Brain microvascular endothelial cell (primary cell): ENCODE measurements around the gene CACNA1D.
A peak's percentile ranks its signal among the peaks of the same experiment; 100 is the strongest.

Experiments used
- DNase-seq: peaks from one replicate; pipeline ENCODE4 v3.0.0-alpha.2; 2020
- H3K27ac ChIP-seq: fragments of 250-450 bp; sonication (Bioruptor Pico); 2 replicates; pipeline ENCODE4 v1.5.1; 2020; ENCODE audit warnings: mild to moderate bottlenecking, moderate library complexity
- H3K27me3 ChIP-seq: fragments of 250-450 bp; sonication (Bioruptor Pico); replicated peaks from 2 replicates; pipeline ENCODE4 v1.5.1; 2020; ENCODE audit warnings: mild to moderate bottlenecking
- H3K36me3 ChIP-seq: fragments of 250-450 bp; sonication (Bioruptor Pico); replicated peaks from 2 replicates; pipeline ENCODE4 v1.5.1; 2020; ENCODE audit warnings: mild to moderate bottlenecking
- H3K4me3 ChIP-seq: 2 replicates; pipeline ENCODE4 v1.5.1; 2011; ENCODE audit warnings: low read depth, mild to moderate bottlenecking, control low read depth, low read length, moderate library complexity
- in situ Hi-C: cut with HindIII; loops from 2 replicates; pipeline ENCODE4 v1.10.0; 2017; ENCODE audit warnings: low sequenced_read_pairs, low pct_ligation_motif_present
- TF ChIP-seq, protein P1 (sequence below): IDR thresholded peaks from 2 replicates; pipeline ENCODE4 v1.5.1; 2011; ENCODE audit warnings: low read depth, mild to moderate bottlenecking, moderate library complexity, low read length, control low read depth, inconsistent platforms; ENCODE audit errors: missing control alignments

Gene CACNA1D

DNA sequence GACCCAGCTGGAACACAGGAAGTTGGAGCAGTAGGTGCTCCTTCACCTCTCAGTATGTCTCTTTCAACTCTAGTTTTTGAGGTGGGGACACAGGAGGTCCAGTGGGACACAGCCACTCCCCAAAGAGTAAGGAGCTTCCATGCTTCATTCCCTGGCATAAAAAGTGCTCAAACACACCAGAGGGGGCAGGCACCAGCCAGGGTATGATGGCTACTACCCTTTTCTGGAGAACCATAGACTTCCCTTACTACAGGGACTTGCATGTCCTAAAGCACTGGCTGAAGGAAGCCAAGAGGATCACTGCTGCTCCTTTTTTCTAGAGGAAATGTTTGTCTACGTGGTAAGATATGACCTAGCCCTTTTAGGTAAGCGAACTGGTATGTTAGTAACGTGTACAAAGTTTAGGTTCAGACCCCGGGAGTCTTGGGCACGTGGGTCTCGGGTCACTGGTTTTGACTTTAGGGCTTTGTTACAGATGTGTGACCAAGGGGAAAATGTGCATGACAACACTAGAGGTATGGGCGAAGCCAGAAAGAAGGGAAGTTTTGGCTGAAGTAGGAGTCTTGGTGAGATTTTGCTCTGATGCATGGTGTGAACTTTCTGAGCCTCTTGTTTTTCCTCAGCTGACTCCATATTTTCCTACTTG, 363.8 kb downstream of the CACNA1D start:
- DNase-seq: no peak
- H3K27ac ChIP-seq: no peak overlapping the region
- no peaks in the 10 kb centered on the region for H3K27me3 ChIP-seq
- TF ChIP-seq, protein P1, sequence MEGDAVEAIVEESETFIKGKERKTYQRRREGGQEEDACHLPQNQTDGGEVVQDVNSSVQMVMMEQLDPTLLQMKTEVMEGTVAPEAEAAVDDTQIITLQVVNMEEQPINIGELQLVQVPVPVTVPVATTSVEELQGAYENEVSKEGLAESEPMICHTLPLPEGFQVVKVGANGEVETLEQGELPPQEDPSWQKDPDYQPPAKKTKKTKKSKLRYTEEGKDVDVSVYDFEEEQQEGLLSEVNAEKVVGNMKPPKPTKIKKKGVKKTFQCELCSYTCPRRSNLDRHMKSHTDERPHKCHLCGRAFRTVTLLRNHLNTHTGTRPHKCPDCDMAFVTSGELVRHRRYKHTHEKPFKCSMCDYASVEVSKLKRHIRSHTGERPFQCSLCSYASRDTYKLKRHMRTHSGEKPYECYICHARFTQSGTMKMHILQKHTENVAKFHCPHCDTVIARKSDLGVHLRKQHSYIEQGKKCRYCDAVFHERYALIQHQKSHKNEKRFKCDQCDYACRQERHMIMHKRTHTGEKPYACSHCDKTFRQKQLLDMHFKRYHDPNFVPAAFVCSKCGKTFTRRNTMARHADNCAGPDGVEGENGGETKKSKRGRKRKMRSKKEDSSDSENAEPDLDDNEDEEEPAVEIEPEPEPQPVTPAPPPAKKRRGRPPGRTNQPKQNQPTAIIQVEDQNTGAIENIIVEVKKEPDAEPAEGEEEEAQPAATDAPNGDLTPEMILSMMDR: peak; percentile 16
- in situ Hi-C loops: no loop called here
- no peaks in the 10 kb centered on the region for H3K36me3 ChIP-seq
- H3K4me3 ChIP-seq: no peak overlapping the region

GRCh38 chr3:53859178-53859577, 364.8 kb downstream of the CACNA1D start:
- DNase-seq: no peak
- H3K4me3 ChIP-seq: no peak overlapping the region
- no peak overlapping the region for H3K27ac ChIP-seq
- in situ Hi-C loops: no loop called here
- H3K27me3 ChIP-seq: no peaks in the 10 kb centered on the region
- TF ChIP-seq, protein P1: no peak
- H3K36me3 ChIP-seq: peaks cover 2% of the 10 kb centered on the region

- in situ Hi-C loops: no loop called here
- no peak overlapping the region for H3K4me3 ChIP-seq
- H3K27me3 ChIP-seq: no peaks in the 10 kb centered on the region
- no peak for DNase-seq
- TF ChIP-seq, protein P1: no peak
- peaks cover 9% of the 10 kb centered on the region for H3K36me3 ChIP-seq
- H3K27ac ChIP-seq: no peak overlapping the region
These were observed 365.8 kb downstream of the CACNA1D start for GRCh38 chr3:53860196-53860595.

- Histone ChIP-seq H3K27ac (no peak overlapping the region), H3K4me3 (no peak overlapping the region), H3K36me3 (peaks cover 13% of the 10 kb centered on the region), H3K27me3 (no peaks in the 10 kb centered on the region)
- DNase-seq: no peak
- TF ChIP-seq, protein P1: no peak
- in situ Hi-C loops: no loop called here
These were observed 367.8 kb downstream of the CACNA1D start for GRCh38 chr3:53862241-53862640.

GRCh38 chr3:53863145-53863544, 368.7 kb downstream of the CACNA1D start:
- no peak overlapping the region for H3K4me3 ChIP-seq
- DNase-seq: no peak
- H3K27me3 ChIP-seq: no peaks in the 10 kb centered on the region
- TF ChIP-seq, protein P1: no peak
- peaks cover 17% of the 10 kb centered on the region for H3K36me3 ChIP-seq
- no peak overlapping the region for H3K27ac ChIP-seq
- in situ Hi-C loops: no loop called here
